ENCODE measurements around the gene ATP1A4.
"Not testable (repeated sequence)": the region's sequence is repeated elsewhere in the genome, so short reads cannot be mapped to it uniquely, and the experiment has no call there.

Gene ATP1A4

DNA sequence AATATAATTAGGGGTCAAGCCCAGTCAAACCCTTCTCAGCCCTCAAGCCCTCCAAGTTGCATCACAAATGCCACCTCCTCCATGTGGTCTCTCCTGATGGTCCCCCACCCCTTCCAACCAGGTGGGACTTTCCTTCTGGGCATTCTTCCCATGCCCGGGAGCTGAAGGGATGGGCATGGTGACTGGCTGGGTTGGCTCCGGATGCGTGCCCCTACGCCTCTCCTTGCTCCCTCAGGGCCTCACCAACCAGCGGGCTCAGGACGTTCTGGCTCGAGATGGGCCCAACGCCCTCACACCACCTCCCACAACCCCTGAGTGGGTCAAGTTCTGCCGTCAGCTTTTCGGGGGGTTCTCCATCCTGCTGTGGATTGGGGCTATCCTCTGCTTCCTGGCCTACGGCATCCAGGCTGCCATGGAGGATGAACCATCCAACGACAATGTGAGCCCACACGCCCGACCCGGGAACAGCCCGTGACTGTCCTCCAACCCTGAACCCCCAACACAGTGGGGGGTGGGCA lies 28.4 kb upstream of the ATP1A4 start:
- in situ Hi-C loops (cut with MboI; ENCODE audit: low sequenced_read_pairs), result no loop called here

DNA sequence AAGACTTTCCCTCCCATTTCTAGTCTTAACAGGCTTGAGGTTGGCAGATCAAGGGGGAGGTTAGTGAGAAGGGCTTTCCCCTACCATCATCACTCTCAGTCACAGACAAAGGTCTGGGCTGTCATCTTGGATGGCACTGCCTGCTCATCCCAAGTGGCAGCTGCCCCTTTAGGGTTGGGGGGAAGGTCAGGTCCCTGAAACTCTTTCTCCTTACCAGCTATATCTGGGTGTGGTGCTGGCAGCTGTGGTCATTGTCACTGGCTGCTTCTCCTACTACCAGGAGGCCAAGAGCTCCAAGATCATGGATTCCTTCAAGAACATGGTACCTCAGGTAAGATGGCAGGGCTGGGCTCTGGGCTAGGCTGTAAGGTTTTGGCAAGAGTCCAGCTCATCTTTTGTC lies 27.7 kb upstream of the ATP1A4 start:
- in situ Hi-C loops (cut with MboI; ENCODE audit: low sequenced_read_pairs), result no loop called here

GRCh38 chr1:160124705-160125478 lies 26.5 kb upstream of the ATP1A4 start:
- in situ Hi-C loops (cut with MboI; ENCODE audit: low sequenced_read_pairs), result no loop called here

GRCh38 chr1:160125746-160126145 lies 25.7 kb upstream of the ATP1A4 start:
- in situ Hi-C loops (cut with MboI; ENCODE audit: low sequenced_read_pairs), result no loop called here

DNA sequence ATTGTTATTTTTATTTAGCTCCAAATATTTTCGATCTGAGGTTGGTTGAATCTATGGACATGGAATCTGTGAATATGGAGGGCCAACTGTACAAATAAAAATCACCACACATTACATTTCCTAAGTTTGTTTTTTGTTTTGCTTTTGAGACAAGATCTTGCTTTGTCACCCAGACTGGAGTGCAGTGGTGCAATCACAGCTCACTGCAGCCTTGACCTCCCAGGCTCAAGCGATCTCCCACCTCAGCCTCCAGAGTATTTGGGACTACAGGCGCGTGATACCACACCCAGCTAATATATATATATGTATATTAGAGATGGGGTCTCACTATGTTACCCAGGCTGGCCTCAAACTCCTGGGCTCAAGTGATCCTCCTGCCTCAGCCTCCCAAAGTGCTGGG lies 25.1 kb upstream of the ATP1A4 start:
- in situ Hi-C loops (cut with MboI; ENCODE audit: low sequenced_read_pairs), result not testable (repeated sequence)

GRCh38 chr1:160127381-160127780 lies 24.0 kb upstream of the ATP1A4 start:
- in situ Hi-C loops (cut with MboI; ENCODE audit: low sequenced_read_pairs), result no loop called here

DNA sequence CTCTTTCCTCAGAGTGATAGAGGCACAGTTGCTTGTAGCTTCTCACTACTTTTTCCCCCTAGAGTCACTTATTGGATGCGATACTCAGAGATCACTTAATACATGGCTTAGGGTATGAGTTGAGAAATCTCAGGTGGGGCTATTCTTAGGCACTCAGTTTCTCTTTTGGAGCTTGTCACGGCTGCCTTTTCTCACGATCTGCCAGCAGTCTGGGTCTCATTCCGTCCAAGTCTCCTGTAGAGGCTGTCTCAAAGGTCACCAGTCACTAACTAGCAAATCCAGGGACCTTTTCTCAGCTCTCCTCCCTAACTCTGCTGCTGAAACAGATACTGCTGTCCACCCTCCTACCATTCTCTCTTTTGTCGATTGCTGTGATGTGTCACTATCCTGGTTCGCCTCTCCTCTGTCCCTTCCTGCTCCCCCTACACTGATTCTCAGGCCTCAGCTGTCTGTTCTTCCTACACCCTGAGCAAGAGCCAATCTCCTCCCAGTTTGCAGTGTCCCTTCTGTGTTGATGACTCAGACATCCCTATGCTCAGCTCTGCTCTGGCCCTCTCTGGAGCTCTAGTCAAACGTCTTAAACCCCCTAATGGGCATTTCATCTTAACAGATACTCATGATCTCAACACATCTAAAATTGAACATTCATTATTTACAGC lies 23.4 kb upstream of the ATP1A4 start:
- in situ Hi-C loops (cut with MboI; ENCODE audit: low sequenced_read_pairs), result no loop called here

DNA sequence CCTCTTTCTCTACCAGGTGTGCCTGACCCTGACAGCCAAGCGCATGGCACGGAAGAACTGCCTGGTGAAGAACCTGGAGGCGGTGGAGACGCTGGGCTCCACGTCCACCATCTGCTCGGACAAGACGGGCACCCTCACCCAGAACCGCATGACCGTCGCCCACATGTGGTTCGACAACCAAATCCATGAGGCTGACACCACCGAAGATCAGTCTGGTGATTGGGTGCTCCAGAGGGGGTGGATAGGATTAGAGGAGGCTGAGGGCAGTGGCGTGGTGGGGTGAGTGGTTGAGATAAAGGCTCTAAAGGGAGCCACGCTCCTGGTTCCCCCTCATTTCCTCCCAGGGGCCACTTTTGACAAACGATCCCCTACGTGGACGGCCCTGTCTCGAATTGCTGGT lies 22.8 kb upstream of the ATP1A4 start:
- in situ Hi-C loops (cut with MboI; ENCODE audit: low sequenced_read_pairs), result no loop called here

GRCh38 chr1:160129046-160129445 lies 22.4 kb upstream of the ATP1A4 start:
- in situ Hi-C loops (cut with MboI; ENCODE audit: low sequenced_read_pairs), result no loop called here

DNA sequence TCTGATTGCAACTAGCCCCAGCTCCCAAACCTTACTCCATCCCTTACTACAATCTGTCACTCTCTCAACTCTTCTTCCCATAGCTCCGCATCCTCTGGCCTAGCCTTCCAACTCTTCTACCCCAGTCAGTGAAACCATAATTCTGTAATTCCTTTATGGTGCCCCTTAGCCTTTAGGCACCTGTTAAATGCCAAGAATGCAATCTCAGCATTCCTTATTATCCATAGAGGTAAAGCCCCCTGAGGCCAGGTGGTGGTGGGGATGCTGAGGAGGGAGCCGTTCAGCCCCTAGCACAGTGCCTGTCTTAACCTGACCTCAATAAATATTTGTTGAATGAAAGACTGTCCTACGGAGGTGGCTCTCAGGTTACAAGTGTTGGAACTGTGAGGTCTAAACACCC lies 21.8 kb upstream of the ATP1A4 start:
- in situ Hi-C loops (cut with MboI; ENCODE audit: low sequenced_read_pairs), result no loop called here

DNA sequence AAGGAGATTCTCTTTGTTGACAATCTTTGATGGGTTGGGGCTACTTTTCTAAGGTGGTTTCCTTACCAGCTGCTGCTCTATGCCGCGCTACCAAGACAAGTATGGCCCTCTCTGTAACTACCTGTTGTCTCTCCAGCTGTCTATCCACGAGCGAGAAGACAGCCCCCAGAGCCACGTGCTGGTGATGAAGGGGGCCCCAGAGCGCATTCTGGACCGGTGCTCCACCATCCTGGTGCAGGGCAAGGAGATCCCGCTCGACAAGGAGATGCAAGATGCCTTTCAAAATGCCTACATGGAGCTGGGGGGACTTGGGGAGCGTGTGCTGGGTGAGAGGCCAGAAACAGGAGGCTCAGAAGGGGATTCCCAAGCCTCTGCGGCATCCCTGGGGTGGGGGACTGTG lies 21.4 kb upstream of the ATP1A4 start:
- in situ Hi-C loops (cut with MboI; ENCODE audit: low sequenced_read_pairs), result no loop called here

- in situ Hi-C loops (cut with MboI; ENCODE audit: low sequenced_read_pairs), result no loop called here
Observed at GRCh38 chr1:160130486-160130885, 20.9 kb upstream of the ATP1A4 start.

DNA sequence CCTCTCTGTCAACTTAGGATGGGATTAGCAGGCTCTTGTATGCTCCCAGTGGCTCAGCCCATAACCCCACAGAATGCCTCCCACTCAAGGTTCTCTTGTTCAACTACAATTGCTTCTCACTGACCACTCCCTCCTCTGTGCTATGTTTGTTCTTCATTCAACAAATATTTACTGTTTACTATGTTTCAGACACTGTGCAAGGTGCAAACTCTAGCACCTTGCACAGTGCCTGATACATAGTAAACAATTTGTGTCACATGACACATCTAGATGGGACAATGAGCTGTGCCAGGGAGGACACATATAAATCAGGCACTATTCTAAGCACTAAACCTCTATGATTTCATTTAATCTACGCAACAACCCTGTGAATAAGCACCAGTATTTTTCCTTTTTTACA lies 20.5 kb upstream of the ATP1A4 start:
- in situ Hi-C loops (cut with MboI; ENCODE audit: low sequenced_read_pairs), result no loop called here

GRCh38 chr1:160131803-160132565 lies 19.4 kb upstream of the ATP1A4 start:
- in situ Hi-C loops (cut with MboI; ENCODE audit: low sequenced_read_pairs), result no loop called here

DNA sequence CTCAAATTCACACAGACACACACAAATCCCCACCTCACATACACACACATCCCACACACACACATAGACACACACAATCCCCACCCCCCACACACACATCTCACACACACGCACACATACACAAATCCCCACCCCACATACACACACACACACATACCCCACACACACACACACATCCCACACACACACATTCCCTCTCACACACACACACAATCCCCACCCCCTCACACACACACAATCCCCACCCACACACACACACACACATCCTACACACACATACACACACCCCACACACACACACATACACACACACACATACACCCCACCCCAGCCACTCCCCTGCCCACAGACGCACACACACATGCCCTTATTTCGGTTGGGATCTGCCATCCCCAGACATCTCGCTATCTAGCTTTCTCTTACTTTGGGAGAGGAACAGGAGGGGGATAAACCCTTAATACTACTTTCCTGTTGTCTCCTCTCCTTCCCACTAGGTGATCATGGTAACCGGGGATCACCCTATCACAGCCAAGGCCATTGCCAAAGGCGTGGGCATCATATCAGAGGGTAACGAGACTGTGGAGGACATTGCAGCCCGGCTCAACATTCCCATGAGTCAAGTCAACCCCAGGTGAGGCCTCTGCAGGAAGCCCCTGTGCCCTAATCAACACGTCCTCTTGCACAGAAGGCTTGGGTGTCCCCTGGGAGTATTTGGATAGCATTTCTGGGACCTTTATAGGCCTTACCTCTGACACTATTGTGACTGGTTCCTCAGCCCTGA lies 17.2 kb upstream of the ATP1A4 start:
- in situ Hi-C loops (cut with MboI; ENCODE audit: low sequenced_read_pairs), result no loop called here

DNA sequence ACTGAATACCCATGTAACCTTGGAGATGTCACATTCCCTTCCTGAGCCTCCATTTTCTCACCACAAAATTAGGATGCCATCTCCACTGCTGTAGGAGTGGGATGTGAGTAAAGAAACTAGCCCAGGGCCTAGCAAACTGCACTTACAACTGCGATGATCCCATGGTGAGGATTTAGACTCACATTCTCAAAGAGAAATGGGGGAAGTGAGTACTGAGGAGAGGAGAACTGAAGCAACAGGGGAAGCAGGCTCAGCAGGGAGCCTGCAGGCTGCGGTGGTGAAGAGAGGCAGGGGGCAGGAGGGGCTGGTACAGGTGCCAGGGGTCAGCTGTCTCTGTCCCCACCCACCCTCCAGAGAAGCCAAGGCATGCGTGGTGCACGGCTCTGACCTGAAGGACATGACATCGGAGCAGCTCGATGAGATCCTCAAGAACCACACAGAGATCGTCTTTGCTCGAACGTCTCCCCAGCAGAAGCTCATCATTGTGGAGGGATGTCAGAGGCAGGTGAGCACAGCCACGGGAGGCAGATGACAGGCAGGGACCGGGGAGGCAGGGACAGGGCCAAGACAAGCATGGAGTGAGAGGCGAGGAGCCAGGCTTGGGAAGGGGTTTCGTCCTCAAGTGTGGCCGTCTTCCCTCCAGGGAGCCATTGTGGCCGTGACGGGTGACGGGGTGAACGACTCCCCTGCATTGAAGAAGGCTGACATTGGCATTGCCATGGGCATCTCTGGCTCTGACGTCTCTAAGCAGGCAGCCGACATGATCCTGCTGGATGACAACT lies 16.4 kb upstream of the ATP1A4 start:
- in situ Hi-C loops (cut with MboI; ENCODE audit: low sequenced_read_pairs), result no loop called here

DNA sequence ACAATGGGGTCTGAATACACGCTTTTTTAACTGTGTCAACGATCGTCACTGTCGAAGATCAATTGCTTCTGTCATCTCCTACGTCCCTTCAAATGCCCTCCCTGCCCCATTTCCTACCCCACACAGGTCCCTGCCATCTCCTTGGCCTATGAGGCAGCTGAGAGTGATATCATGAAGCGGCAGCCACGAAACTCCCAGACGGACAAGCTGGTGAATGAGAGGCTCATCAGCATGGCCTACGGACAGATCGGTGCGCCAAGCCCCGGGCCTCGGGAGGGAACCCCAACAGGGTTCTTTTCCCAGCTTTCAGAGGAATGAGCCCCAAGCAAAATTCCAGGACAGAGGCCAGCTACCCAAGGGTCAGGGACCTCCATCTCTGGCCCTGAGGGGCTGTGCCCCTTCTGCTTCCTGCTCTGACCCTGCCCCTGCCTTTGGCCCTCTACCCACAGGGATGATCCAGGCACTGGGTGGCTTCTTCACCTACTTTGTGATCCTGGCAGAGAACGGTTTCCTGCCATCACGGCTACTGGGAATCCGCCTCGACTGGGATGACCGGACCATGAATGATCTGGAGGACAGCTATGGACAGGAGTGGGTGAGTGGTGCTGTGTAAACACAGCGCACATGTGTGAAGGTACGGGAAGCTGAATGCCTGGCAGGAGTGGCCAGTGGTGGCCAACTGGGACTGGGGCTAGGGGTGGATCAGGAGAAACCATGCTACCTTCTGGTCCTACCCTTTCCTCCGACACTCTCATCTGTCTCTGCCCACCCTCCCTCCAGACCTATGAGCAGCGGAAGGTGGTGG lies 15.1 kb upstream of the ATP1A4 start:
- in situ Hi-C loops (cut with MboI; ENCODE audit: low sequenced_read_pairs), result no loop called here

GRCh38 chr1:160136926-160137200 lies 14.5 kb upstream of the ATP1A4 start:
- in situ Hi-C loops (cut with MboI; ENCODE audit: low sequenced_read_pairs), result no loop called here

DNA sequence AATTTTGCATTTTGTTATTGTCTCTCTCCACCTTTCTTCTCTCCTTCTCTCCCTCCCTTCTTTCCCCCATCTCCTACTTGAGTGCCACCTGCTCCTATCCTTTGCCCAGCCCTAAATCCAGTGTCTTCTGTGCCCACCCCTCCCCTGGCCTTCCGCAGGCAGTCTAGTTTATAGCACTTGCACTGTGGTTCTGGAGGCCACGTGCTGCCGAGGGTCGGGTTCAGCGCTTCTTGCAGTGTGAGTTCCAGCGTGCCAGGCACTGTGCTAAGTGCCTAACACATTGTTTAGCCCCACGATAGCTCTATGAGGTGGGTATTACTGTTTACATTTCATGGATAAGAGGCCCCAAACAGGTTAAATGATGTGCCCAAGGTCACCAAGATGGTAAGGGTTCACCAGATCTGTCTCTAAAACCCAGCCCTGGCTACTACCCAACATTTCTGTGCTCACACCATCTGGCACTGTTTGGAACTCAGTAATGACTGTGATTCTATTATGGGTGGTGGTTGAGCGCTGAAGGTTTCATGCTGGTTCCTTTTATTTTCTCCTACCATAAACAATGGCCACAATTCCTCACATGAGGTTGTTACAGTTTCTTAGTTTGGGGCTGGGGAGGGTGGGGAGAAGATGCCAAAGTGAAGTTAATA lies 14.1 kb upstream of the ATP1A4 start:
- in situ Hi-C loops (cut with MboI; ENCODE audit: low sequenced_read_pairs), result no loop called here
